ENCODE results near the gene HABP4.

HABP4 gene, protein sequence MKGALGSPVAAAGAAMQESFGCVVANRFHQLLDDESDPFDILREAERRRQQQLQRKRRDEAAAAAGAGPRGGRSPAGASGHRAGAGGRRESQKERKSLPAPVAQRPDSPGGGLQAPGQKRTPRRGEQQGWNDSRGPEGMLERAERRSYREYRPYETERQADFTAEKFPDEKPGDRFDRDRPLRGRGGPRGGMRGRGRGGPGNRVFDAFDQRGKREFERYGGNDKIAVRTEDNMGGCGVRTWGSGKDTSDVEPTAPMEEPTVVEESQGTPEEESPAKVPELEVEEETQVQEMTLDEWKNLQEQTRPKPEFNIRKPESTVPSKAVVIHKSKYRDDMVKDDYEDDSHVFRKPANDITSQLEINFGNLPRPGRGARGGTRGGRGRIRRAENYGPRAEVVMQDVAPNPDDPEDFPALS

DNA sequence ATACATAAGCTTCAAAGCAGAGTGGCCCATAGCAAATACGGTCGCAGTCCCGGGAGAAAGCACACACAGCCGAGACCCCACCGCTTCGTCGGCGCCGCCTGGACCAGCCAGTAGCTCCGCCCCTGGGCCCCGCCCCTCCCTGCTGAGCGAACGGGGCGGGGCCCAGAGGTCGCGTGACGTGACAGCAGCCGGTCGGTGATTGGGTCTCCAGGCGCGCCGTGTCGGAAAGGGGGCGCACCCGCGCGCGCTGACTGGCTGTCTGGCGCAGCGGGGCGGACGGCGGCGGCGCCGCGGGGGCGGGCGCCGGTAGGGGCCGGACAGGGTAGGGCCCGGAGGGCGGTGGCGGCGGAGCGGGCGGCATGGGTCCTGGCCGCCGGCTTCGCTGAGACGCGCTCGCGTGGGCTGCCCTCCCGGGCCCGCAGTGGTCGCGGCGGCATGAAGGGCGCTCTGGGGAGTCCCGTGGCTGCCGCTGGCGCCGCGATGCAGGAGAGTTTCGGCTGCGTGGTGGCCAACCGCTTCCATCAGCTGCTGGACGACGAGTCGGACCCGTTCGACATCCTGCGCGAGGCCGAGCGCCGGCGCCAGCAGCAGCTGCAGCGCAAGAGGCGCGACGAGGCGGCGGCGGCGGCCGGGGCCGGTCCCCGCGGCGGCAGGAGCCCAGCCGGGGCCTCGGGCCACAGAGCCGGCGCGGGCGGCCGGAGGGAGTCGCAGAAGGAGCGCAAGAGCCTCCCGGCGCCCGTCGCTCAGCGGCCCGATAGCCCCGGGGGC lies at the start of gene HABP4:
HABP4 (plus strand) TSS at position 325 of the 768 bp plus-strand sequence; CDS start at position 436, 111 bp downstream.
- DNase-seq: peak; percentile 88

- no peak for DNase-seq
These were observed 41.3 kb upstream of the HABP4 start for GRCh38 chr9:96408409-96409280.

DNA sequence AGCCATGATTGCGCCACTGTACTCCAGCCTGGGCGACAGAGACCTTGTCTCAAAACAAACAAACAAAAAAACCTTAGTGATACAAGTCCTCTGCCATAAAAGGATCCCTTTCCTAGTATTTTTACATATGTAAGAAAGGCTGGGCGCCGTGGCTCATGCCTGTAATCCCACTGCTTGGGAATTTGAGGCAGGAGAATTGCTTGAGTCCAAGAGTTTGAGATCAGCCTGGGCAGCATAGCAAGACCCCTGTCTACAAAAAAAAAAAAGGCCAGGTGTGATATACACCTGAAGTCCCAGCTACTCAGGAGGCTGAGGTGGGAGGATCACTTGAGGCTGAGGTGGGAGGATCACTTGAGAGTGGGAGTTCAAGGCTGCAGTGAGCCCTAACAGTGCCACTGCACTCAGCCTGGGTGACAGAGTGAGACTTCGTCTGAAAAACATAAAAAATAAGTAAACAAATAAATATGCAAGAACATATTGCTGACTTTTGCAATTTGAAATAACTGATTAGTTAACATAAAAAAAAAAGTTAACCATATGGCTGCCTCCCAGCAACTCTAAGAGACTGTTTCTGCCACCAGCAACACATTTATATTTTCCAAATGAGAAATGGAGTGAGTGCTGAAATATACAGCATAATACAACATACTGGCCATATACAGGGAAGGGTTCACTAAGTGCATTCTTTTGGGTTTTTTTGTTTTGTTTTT lies 38.7 kb upstream of the HABP4 start:
- DNase-seq: no peak

GRCh38 chr9:96412174-96412913 lies 37.6 kb upstream of the HABP4 start:
- no peak for DNase-seq

DNA sequence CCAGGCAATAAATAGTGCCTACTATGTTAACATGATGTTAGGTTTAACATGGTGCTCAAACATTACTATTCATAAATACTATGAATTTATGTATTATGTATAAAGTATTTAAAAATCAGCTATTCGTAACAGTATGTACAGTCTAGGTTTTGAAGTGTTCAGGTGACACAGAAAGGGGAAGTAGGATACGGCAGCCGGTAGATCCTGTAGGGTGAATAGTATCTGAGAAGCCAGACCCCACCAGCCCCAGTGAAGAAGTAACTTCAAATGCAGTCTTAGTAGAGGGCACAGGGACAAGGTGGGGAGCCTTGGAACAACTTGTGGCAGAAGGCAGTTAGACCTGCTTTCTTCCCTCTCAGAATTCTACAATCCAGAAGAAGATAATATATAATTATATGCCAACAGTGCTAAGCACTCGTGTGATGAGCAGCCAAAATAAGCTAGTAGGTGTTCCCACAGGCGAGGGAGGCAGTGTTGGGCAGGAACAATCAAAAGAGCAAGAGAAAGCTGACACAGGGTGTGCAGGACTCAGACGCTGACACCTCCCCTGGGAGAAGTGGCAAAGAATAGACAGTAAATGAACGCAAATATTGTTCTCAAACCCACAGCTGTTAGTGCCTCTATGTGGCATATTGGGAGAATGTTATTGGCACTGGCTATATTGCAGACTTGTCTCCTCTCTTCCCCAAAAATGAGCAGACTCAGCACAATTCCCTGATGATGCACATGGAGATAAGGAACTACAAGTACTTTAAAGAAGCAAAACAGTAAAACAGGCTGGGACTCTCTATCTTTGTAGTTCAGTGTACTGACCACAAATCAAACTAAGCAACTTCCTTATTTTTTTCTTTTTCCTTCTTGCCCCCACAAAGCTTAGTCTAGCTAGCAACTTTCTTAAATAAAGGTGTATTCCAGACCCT lies 36.4 kb upstream of the HABP4 start:
- DNase-seq: no peak

- peak; percentile 48 for DNase-seq
These were observed 32.9 kb upstream of the HABP4 start for GRCh38 chr9:96417051-96417586.

GRCh38 chr9:96417661-96418082 lies 32.3 kb upstream of the HABP4 start:
- no peak for DNase-seq

DNA sequence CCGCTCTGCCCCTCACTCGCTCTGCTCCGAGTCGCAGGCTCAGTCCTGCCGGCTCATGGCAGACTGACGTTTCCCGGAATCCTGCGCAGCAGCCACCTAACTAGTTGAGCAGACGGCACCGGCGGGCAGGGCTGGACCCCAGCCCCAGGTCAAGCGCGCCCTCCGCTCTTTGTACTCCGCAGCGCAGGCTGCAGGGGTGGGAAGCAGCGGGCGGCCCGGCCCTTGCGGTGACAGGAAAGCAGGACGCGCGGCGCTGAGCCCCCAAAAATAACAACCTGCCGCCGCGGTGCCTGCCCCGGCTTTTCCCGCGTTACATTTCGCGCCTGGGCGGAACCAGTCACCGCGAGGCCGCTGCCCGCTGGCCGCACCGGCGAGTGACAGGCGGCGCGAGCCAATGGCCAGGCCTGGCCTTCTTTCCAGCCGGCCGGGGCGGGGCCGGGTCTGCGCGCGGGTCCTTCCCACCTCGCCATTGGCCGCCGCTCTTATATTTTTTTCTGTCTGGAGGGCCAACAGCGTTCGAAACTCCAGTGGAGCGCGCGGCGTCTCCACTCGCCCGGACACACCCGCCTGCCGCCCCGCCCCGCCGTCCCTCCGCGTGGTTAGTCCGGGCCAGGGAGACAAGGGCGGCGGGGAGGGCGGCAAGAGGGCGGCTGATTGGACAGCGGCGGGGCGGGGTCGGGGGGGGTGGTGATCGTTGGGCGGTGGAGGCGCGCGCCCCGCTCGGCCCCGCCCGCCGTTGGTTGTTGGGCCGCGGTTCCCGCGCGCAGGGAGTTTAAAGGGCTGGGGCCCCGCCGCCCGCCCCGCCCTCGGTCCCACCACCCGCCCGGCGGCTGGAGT lies 31.7 kb upstream of the HABP4 start, which contains the start of gene ZNF367:
ZNF367 (minus strand) TSS at position 288 of the 837 bp plus-strand sequence. CDS start 338 bp downstream, outside the sequence.
- DNase-seq: peak; percentile 92

- DNase-seq: peak; percentile 16
These were observed 30.9 kb upstream of the HABP4 start for GRCh38 chr9:96418920-96419690.

DNA sequence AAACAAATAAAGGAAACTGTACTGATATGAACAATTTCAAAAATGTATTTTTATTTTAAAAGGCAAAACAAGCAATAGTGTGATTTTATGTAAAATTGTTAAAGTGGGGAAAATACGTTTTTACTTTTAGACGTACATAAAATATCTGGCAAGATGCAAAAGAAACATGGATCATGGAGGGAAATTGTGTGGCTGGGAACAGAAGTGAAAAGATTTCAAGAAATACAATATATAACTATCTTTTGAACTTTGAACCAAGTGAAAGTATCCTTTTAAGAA lies 30.3 kb upstream of the HABP4 start:
- DNase-seq: no peak

DNA sequence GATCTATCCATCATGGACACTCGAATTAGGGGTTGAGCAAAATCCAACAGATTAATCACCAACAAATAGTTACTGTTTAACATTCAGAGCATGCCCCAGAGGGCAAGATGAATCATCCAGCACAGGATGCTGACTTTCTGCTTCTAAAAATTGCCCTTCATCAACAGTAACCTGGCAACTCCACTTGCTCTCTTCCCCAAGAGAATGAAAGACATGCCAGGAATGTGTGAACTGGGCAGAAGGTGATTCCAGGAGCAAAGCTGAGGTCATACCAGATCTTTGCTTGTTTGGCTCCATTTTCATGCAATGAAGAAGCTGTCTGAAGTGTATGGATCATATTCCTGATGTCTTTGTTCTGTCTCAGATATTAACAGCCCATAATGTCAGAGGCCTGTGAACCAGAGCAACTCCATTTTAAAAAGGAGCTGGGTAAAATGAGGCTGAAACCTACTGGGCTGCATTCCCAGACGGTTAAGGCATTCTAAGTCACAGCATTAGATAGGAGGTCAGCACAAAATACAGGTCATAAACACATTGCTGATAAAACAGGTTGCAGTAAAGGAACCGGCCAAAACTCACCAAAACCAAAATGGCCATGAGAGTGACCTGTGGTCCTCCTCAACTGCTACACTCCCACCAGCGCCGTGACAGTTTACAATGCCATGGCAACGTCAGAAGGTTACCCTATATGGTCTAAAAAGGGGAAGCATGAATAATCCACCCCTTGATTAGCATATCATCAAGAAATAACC lies 29.3 kb upstream of the HABP4 start:
- DNase-seq: no peak

DNA sequence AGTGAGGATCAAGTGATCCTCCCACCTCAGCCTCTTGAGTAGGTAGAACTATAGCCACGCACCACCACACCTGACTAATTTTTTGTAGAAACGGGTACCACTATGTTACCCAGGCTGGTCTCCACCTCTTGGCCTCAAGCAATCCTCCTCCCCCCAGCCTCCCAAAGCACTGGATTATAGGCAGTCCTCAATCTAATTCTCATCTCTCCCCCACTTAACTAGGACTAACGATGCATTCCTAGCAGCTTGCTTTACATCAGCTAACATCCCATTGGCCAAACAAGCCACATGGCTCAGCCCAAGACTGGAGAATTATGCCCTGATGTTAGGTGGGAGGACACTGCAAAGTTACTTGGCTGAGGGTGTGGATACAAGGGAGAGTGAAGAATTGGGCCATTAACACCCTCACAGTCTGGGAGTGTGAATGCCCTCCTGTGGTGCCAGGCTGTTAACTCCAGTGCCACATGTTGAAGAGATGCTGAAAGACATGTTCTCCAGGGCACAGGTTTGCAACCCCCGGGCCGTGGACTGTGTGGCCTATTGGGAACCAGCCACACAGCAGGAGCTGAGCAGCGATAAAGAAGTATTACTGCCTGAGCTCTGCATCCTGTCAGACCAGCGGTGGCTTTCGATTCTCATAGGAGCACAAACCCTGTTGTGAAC lies 26.5 kb upstream of the HABP4 start:
- no peak for DNase-seq

- DNase-seq: no peak
These were observed 26.0 kb upstream of the HABP4 start for GRCh38 chr9:96423985-96424336.

GRCh38 chr9:96425500-96426169 lies 24.3 kb upstream of the HABP4 start:
- no peak for DNase-seq

DNA sequence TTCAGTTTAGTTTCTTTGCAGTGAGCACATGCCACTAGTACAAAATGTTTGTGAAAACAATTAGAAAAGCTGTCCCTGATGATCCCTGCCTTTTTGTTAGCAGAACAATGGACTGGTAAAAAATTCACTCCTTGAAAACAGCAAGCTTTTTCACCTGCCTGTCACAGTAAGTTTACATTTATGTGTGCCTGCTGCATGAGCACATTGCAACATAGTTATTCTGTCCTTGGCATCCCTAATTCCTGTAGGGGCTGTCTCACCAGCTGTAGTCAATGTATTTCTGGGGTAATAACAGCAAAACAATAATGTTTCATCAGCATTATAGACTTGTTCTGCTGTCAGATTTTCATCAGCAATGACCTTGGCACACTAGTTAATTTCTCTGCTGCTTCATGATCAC lies 20.2 kb upstream of the HABP4 start:
- no peak for DNase-seq

- DNase-seq: no peak
These were observed 19.6 kb upstream of the HABP4 start for GRCh38 chr9:96430377-96430776.

DNA sequence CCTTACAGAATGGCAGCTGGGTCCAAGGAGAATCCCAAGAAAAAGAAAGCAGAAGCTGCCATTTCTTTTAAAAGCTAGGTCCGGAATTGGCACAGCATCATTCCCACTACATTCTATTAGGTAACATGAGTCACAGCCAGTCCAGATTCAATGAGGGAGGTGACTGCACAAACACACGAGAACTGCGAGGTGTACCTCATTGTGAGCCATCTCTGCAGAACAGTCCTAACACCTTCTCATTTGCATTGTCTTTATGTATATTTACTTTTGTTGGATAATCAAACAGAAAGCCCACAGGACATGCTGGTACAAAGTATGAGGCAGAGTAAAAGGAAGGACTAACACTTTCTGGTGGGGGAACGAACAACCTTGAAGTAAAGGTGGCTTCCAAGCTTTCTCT lies 14.6 kb upstream of the HABP4 start:
- DNase-seq: no peak
